GM10266 (cell line): ENCODE results near the gene PRIMA1.

Source experiments
- DNase-seq: peaks from one replicate; pipeline ENCODE4 v3.0.0; 2012; ENCODE audit errors: extremely low spot score
- TF ChIP-seq, protein P1 (sequence below): IDR thresholded peaks from 2 replicates; pipeline ENCODE4 v1.5.1; 2012; ENCODE audit warnings: mild to moderate bottlenecking, low read depth; ENCODE audit not compliant: control insufficient read depth, insufficient read depth; ENCODE audit errors: missing control alignments

Gene PRIMA1

DNA sequence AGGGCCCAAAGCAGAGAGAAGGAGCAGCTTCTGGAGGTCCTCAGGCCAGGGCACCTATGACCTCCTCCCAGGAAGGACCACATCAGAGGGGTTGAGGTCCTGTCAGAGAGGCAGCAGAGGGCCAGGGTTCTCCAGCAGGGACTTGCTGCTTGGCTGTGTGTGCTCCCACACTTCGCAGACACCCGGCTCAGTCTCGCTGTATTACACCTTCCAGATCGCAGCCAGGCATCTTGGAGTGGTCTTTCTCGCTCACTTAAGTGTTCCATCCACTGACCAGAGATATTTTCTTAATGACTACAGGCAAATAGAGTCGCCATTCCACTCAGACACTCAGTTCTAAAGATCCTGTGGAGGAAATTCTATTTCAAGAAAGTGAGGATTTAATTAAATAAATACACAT lies 84.3 kb downstream of the PRIMA1 start:
- DNase-seq: no peak

DNA sequence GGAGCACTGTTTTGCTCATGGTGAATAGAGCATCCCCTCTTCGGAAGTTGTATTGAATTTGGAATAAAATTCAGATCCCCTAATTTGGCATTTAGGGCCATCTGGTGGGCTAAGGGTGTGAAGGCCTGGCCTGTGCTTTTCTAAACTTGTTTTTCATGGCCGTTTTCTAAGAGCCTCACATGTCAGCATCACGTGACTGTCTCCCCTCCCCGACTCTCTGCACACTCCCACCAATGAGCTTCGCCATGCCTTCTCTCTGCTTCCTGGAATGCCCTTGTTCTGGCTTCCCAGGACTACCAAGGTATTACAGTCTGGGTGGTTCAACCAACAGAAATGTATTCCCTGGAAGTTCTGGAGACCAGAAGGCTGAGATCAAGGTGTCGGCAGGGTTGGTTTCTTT lies 85.3 kb downstream of the PRIMA1 start:
- no peak for DNase-seq
- TF ChIP-seq, protein P1, sequence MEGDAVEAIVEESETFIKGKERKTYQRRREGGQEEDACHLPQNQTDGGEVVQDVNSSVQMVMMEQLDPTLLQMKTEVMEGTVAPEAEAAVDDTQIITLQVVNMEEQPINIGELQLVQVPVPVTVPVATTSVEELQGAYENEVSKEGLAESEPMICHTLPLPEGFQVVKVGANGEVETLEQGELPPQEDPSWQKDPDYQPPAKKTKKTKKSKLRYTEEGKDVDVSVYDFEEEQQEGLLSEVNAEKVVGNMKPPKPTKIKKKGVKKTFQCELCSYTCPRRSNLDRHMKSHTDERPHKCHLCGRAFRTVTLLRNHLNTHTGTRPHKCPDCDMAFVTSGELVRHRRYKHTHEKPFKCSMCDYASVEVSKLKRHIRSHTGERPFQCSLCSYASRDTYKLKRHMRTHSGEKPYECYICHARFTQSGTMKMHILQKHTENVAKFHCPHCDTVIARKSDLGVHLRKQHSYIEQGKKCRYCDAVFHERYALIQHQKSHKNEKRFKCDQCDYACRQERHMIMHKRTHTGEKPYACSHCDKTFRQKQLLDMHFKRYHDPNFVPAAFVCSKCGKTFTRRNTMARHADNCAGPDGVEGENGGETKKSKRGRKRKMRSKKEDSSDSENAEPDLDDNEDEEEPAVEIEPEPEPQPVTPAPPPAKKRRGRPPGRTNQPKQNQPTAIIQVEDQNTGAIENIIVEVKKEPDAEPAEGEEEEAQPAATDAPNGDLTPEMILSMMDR: no peak

More for the DNA sequence above, 84.3 kb downstream of the PRIMA1 start:
- TF ChIP-seq, protein P1: no peak

DNA sequence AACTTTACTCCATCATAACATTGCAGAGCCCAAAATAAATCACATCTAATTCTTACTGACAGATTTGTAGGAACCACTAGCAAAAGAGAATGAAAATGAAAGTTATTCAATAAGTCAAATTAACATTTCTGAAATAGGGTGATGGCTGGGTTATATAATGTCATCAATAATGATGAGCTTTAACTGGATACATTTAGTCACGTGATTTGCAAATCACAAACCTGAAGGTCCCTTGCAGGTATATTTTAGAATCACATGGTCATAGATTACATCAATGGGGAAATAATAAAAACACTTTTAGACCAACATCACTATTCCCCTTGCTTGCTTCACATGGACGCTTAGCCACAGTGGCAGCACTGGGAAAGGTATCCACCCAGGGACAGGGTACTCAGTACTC lies 86.7 kb downstream of the PRIMA1 start:
- DNase-seq: no peak
- TF ChIP-seq, protein P1: no peak

DNA sequence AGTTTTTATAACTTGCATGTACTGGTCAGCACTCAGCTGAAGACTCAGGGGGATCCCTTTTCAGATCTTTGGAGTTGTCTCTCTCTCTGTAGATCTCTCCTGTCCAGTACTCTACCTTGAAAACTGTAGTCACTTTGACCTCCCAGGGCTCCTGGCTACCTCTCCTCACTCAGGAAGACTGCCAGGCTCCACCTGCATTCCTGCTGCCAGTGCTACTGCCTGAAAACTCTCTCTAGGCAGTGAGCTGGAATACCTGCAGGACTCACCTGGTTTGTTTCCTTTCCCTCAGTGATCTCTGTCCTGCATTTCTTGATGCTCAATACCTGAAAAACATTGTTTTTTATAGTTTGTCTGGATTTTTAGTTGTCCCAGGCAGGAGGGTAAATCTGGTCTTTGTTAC lies 87.4 kb downstream of the PRIMA1 start:
- TF ChIP-seq, protein P1: no peak
- DNase-seq: no peak

DNA sequence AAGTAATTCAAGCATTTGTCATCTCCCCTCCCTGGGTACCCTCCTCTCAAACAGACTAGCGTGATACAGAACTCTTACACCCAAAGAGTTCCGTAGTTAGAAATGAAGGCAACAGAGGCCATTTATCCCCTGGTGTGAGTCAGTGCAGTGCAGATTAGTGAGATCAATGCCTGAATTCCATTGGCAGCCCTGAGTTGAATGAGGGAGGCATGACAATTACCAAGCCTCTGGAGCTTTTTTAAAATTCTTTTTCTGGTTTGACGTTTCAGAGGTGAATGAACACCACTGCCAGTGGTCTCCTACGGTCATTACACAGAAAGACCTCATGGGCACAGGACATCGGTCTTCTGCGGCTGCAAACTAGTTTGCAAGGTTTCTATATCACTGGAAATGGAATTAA lies 94.4 kb downstream of the PRIMA1 start:
- DNase-seq: no peak
- TF ChIP-seq, protein P1: no peak

DNA sequence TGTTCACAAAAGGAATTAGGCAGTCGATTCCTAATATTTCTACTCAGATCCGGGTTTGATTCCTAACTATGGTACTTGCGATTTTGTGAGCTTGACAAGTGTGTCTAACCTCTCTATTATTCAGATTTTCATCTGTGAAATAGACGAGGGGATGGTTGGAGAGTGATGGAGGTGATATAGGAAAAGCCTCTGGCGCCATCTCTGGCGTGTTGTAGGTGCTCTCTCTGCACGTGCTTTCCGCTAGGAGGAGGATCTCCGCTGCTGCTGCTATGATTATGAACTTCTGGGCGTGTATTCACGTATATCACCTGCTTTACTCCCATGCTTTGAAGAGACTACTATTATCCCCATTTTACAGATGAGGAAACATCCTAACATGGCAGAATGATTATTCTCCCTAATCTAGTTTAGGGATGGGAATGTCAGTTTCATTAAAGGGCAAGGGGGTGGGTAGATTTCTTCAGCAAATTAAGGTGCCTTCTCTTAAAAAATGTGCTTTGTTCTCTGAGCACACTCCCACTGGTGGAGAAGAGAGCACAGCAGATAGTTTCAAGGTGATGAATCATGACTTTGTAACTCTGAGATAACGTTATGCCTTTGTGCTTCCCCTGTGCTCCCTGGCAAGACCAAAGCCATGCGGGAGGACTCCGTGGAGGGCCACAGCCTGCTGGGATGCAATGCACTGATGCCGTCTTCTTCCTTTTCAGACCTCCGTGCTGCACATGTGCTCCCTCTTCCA lies 97.1 kb downstream of the PRIMA1 start:
- TF ChIP-seq, protein P1: no peak
- no peak for DNase-seq

DNA sequence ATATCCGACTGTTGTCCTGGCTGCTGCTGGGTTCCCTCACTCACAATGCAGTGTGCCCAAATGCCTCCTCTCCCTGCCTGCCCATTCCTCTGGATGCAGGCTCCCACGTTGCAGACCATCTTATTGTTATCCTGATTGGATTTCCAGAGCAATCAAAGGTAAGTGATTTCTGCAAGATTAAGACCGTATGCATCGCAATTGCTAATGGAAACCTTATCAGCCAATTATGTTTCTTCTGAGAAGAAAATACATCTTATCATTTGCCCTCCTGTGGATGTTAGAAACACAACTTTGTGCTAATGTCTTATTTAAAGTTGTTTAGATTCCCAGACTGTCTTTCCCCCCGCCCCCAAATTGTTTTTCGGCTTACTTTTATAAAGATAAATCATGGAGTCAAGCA lies 98.1 kb downstream of the PRIMA1 start:
- DNase-seq: no peak
- TF ChIP-seq, protein P1: no peak
